HCT116 (cell line): ENCODE measurements around the gene SMIM24. TPM values are rescaled to one million over a fixed set of nuclear protein-coding genes. Genes with fewer than 3 reads are reported as not detected.

ENCODE experiments used
- ATAC-seq: fragments of 200-7000 bp; cut with Tn5 transposase; 2 replicates; pipeline ENCODE4 v1.9.1; 2020; ENCODE audit warnings: mild to moderate bottlenecking, moderate library complexity
- BruUV-seq: library from RNA; stranded (reverse); fragments of 400-500 nt; replicated peaks from 2 replicates; lab custom pipeline; 2021; lab: Mats Ljungman, UMichigan
- CTCF ChIA-PET: fragments of 300-600 bp; sonication (Branson Sonifier 250); formaldehyde crosslinking; loops from one replicate; lab custom pipeline; 2021; ENCODE audit warnings: antibody characterized with exemption; lab: Charles Lee
- POLR2A ChIA-PET: fragments of 300-600, 350-600 bp; sonication (Branson Sonifier 250); formaldehyde crosslinking; loops from one replicate; lab custom pipeline; 2021; ENCODE audit warnings: antibody characterized with exemption; lab: Charles Lee
- RAD21 ChIA-PET, 2 experiments: fragments of 300-600 bp; sonication (Branson Sonifier 250); formaldehyde crosslinking; loops; one replicate each; lab custom pipeline; 2023; ENCODE audit warnings: low total read pairs in 2 of 2; ENCODE audit not compliant: uncharacterized antibody in 2 of 2, unreplicated experiment in 2 of 2, low non-redundant PET in 1 of 2; lab: Charles Lee
- DNase-seq: peaks from one replicate; pipeline ENCODE4 v3.0.0-alpha.2; 2010; ENCODE audit warnings: low read depth, low spot score
- H2AFZ ChIP-seq: fragments of 200-600 bp; shearing (Covaris generic), sonication (generic); 2 replicates; pipeline ENCODE4 v1.6.1; 2017; ENCODE audit warnings: low read depth, mixed run types, mixed read lengths, antibody characterized with exemption, low read length; ENCODE audit not compliant: poor library complexity, severe bottlenecking
- H3K27ac ChIP-seq: 2 replicates; pipeline ENCODE4 v1.5.1; 2012; ENCODE audit warnings: low read depth, low read length
- H3K27me3 ChIP-seq: fragments of 200-600 bp; sonication (generic); 2 replicates; pipeline ENCODE4 v1.6.1; 2016; ENCODE audit warnings: mixed run types, low read length, mixed read lengths; ENCODE audit not compliant: insufficient read depth
- H3K36me3 ChIP-seq, 2 experiments: fragments of 200-500 bp in 1 of 2; fragments of 200-600 bp in 1 of 2; sonication (Bioruptor generic) in 1 of 2; sonication (generic) in 1 of 2; 2 replicates each; pipeline versions ENCODE4 v1.5.1 to v1.6.1; 2014 to 2016; ENCODE audit warnings: low read length in 2 of 2, inconsistent platforms in 1 of 2, mixed read lengths in 1 of 2, mixed run types in 1 of 2; ENCODE audit not compliant: insufficient read depth in 2 of 2, control insufficient read depth in 1 of 2
- H3K4me1 ChIP-seq, 2 experiments: fragments of 200-600 bp in 1 of 2; sonication (generic) in 1 of 2; 2 replicates each; pipeline versions ENCODE4 v1.5.1 to v1.6.1; 2012 to 2017; ENCODE audit warnings: low read length in 2 of 2, inconsistent platforms in 1 of 2, mild to moderate bottlenecking in 1 of 2, mixed read lengths in 1 of 2, mixed run types in 1 of 2, moderate library complexity in 1 of 2; ENCODE audit not compliant: insufficient read depth in 2 of 2, control insufficient read depth in 1 of 2
- H3K4me2 ChIP-seq: fragments of 200-600 bp; sonication (generic); 2 replicates; pipeline ENCODE4 v1.6.1; 2017; ENCODE audit warnings: mixed run types, low read length, mixed read lengths
- H3K4me3 ChIP-seq, 2 experiments: fragments of 200-600 bp in 1 of 2; sonication (generic) in 1 of 2; replicated peaks in 1 of 2; 2 replicates each; pipeline ENCODE4 v1.5.1; 2011 to 2016; ENCODE audit warnings: low read length in 2 of 2, control low read depth in 1 of 2, low read depth in 1 of 2, mild to moderate bottlenecking in 1 of 2, mixed read lengths in 1 of 2, mixed run types in 1 of 2
- H3K79me2 ChIP-seq: fragments of 200-600 bp; sonication (generic); 2 replicates; pipeline ENCODE4 v1.6.1; 2017; ENCODE audit warnings: mild to moderate bottlenecking, mixed run types, low read length, moderate library complexity, mixed read lengths; ENCODE audit not compliant: insufficient read depth
- H3K9ac ChIP-seq: fragments of 200-600 bp; sonication (generic); 2 replicates; pipeline ENCODE4 v1.6.1; 2016; ENCODE audit warnings: low read length, mixed read lengths
- H3K9me2 ChIP-seq: fragments of 200-600 bp; sonication (generic), shearing (Covaris generic); 2 replicates; pipeline ENCODE4 v1.6.1; 2017; ENCODE audit warnings: mixed run types, mild to moderate bottlenecking, moderate library complexity; ENCODE audit not compliant: insufficient read depth
- H3K9me3 ChIP-seq, 2 experiments: fragments of 200-500 bp in 1 of 2; fragments of 200-600 bp in 1 of 2; sonication (Bioruptor generic) in 1 of 2; sonication (generic) in 1 of 2; 2 replicates each; pipeline ENCODE4 v1.6.1; 2014 to 2017; ENCODE audit warnings: low read length in 2 of 2, mixed read lengths in 2 of 2, inconsistent platforms in 1 of 2, low read depth in 1 of 2, mild to moderate bottlenecking in 1 of 2, mixed run types in 1 of 2, moderate library complexity in 1 of 2; ENCODE audit not compliant: control insufficient read depth in 1 of 2, insufficient read depth in 1 of 2
- H4K20me1 ChIP-seq: fragments of 200-600 bp; sonication (generic), shearing (Covaris generic); 2 replicates; pipeline ENCODE4 v1.6.1; 2017; ENCODE audit warnings: mixed run types, mild to moderate bottlenecking, moderate library complexity; ENCODE audit not compliant: insufficient read depth
- ATF3 ChIP-seq: IDR thresholded peaks from 2 replicates; pipeline ENCODE4 v1.6.1; 2012
- CBX3 ChIP-seq: IDR thresholded peaks from 2 replicates; pipeline ENCODE4 v1.6.1; 2012; ENCODE audit warnings: low read depth
- CEBPB ChIP-seq: IDR thresholded peaks from 2 replicates; pipeline ENCODE4 v1.6.1; 2012; ENCODE audit warnings: low read depth
- EGR1 ChIP-seq: IDR thresholded peaks from 2 replicates; pipeline ENCODE4 v1.6.1; 2012; ENCODE audit warnings: low read depth
- ELF1 ChIP-seq: IDR thresholded peaks from 2 replicates; pipeline ENCODE4 v1.6.1; 2012; ENCODE audit warnings: low read depth, borderline replicate concordance
- EZH2 ChIP-seq: fragments of 200-600 bp; sonication (generic); IDR thresholded peaks from 2 replicates; pipeline ENCODE4 v1.6.1; 2017; ENCODE audit warnings: antibody characterized with exemption, mixed run types
- EZH2phosphoT487 ChIP-seq: fragments of 200-600 bp; IDR thresholded peaks from 2 replicates; pipeline ENCODE4 v1.6.1; 2018; ENCODE audit warnings: antibody characterized with exemption, borderline replicate concordance
- POLR2A ChIP-seq: IDR thresholded peaks from 2 replicates; pipeline ENCODE4 v1.7.0; 2011; ENCODE audit warnings: borderline replicate concordance; ENCODE audit not compliant: insufficient read depth, insufficient read length; ENCODE audit errors: extremely low read depth
- RAD21 ChIP-seq: IDR thresholded peaks from 2 replicates; pipeline ENCODE4 v1.6.1; 2012; ENCODE audit warnings: low read depth, mild to moderate bottlenecking
- REST ChIP-seq: IDR thresholded peaks from 2 replicates; pipeline ENCODE4 v1.6.1; 2012; ENCODE audit warnings: low read depth
- SIN3A ChIP-seq: IDR thresholded peaks from 2 replicates; pipeline ENCODE4 v1.6.1; 2012; ENCODE audit warnings: low read depth
- SRF ChIP-seq: IDR thresholded peaks from 2 replicates; pipeline ENCODE4 v1.6.1; 2012; ENCODE audit warnings: low read depth
- ZFX ChIP-seq: fragments of 450-650 bp; IDR thresholded peaks from 2 replicates; pipeline ENCODE4 v1.6.1; 2017
- intact Hi-C: fragments of 100-400 bp; cut with micrococcal nuclease; formaldehyde crosslinking; loops from 2 replicates; pipeline ENCODE4 v1.10.0; 2022
- total RNA-seq: library from RNA; stranded (reverse); gene quantifications from one replicate; pipeline ENCODE4 v1.2.1, GENCODE V29; 2021; ENCODE audit not compliant: unreplicated experiment
- TF ChIP-seq, protein P1 (sequence below), 3 experiments: fragments of 200-600 bp in 1 of 3; sonication (generic) in 1 of 3; IDR thresholded peaks in 2 of 3; conservative IDR thresholded peaks in 1 of 3; 2 replicates each; pipeline ENCODE4 v1.5.1; 2012 to 2017; ENCODE audit warnings: low read depth in 2 of 3, low read length in 2 of 3, antibody characterized with exemption in 1 of 3, borderline replicate concordance in 1 of 3, control low read depth in 1 of 3, mild to moderate bottlenecking in 1 of 3, mixed read lengths in 1 of 3, mixed run types in 1 of 3, moderate library complexity in 1 of 3; ENCODE audit not compliant: insufficient read depth in 1 of 3

SMIM24 gene
- total RNA-seq, 1 experiment from 2014 or later, result not detected

DNA sequence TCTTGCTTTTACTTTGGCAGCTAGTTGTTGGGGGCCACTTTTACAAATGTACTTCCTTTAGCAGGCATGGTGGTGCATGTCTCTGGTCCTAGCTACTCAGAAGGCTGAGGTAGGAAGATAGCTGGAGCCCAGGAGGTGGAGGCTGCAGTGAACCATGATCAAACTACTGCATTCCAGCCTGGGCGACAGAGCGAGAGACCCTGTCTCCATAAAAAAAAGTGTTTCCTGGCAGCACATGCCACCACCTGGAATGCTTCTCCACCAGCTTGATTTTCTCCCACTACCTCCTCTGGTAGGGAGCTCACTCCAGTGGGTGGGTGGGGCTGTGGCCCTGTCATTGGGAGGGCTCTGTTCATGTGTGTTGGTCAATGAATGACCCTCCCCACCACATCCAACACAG, 38.3 kb upstream of the SMIM24 start (continued):
- no peak for TF ChIP-seq REST
- no peak for TF ChIP-seq EZH2phosphoT487
- TF ChIP-seq, protein P1, sequence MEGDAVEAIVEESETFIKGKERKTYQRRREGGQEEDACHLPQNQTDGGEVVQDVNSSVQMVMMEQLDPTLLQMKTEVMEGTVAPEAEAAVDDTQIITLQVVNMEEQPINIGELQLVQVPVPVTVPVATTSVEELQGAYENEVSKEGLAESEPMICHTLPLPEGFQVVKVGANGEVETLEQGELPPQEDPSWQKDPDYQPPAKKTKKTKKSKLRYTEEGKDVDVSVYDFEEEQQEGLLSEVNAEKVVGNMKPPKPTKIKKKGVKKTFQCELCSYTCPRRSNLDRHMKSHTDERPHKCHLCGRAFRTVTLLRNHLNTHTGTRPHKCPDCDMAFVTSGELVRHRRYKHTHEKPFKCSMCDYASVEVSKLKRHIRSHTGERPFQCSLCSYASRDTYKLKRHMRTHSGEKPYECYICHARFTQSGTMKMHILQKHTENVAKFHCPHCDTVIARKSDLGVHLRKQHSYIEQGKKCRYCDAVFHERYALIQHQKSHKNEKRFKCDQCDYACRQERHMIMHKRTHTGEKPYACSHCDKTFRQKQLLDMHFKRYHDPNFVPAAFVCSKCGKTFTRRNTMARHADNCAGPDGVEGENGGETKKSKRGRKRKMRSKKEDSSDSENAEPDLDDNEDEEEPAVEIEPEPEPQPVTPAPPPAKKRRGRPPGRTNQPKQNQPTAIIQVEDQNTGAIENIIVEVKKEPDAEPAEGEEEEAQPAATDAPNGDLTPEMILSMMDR (IDR thresholded peaks at IDR 0.05 in 2 of 3, conservative IDR thresholded peaks at IDR 0.05 in 1 of 3; ENCODE audit: borderline replicate concordance in 1 of 3, insufficient read depth in 1 of 3, low read depth in 2 of 3, low read length in 2 of 3), result no peak
- TF ChIP-seq POLR2A, result no peak
- no peak for TF ChIP-seq SRF
- no peak for TF ChIP-seq RAD21
- no peak for TF ChIP-seq ZFX
- no peak for TF ChIP-seq EGR1
- no peak for TF ChIP-seq SIN3A
- no peak for TF ChIP-seq ATF3

DNA sequence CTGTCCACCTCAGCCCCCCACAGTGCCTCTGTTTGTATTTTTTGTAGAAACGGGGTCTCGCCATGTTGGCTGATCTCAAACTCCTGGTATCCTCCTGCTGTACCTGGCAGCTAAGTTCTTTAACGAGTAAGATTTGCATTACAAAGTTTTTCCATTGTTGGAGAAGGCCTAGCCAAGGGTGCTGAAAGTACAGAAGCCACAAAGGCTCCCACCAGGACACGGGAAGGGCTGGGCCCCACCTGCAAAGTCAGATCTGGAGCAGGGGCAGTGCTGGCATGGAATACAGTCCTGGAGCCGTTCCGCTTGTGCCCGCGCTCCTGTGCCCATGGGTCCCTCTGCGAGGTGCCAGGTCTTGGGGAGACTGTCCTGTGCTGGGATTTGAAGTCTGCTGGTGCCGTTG, 37.9 kb upstream of the SMIM24 start:
- ChIA-PET POLR2A (no interaction called here), RAD21 (no interaction called here), CTCF (no interaction called here)
- Histone ChIP-seq H3K9me2 (no peaks in the 10 kb centered on the region), H3K27me3 (no peaks in the 10 kb centered on the region), H2AFZ (no peak overlapping the region), H3K9me3 (no peaks in the 10 kb centered on the region), H3K4me3 (no peak overlapping the region), H3K79me2 (peaks cover 84% of the 10 kb centered on the region), H3K27ac (no peak overlapping the region), H3K9ac (no peak overlapping the region), H3K36me3 (peaks cover 5 to 8% of the 10 kb centered on the region in 2 experiments; a peak in 2 of 4 replicates), H4K20me1 (no peaks in the 10 kb centered on the region), H3K4me2 (no peak overlapping the region), H3K4me1 (peaks cover 3 to 13% of the 10 kb centered on the region in 2 experiments; a peak in 2 of 4 replicates)
- ATAC-seq (no peak), DNase-seq (no peak)
- intact Hi-C loops, result no loop called here
- no TSS peak for BruUV-seq
- TF ChIP-seq EGR1 (no peak), CBX3 (no peak), ZFX (no peak), RAD21 (no peak), POLR2A (no peak), CEBPB (no peak), EZH2phosphoT487 (no peak), ELF1 (no peak), EZH2 (no peak), ATF3 (no peak)
- TF ChIP-seq, protein P1 (IDR thresholded peaks at IDR 0.05 in 2 of 3, conservative IDR thresholded peaks at IDR 0.05 in 1 of 3; ENCODE audit: borderline replicate concordance in 1 of 3, insufficient read depth in 1 of 3, low read depth in 2 of 3, low read length in 2 of 3), result no peak
